A549 (cell line): ENCODE data around the gene TCHP. TPM values are rescaled to one million over a fixed set of nuclear protein-coding genes. Genes with fewer than 3 reads are reported as not detected.

Experiments used
- ATAC-seq, 2 experiments: fragments of 200-7000 bp in 1 of 2; fragments of >200 bp in 1 of 2; cut with Nextera tagmentation in 1 of 2; cut with Tn5 transposase in 1 of 2; 3 replicates each; pipeline versions ENCODE4 v1.8.0 to v1.9.1; 2018 to 2020; ENCODE audit warnings: mild to moderate bottlenecking in 1 of 2, moderate library complexity in 1 of 2
- CTCF ChIA-PET: fragments of 300-600 bp; sonication (Branson Sonifier 250); formaldehyde crosslinking; extraction: SDS; loops from one replicate; lab custom pipeline; 2021; ENCODE audit warnings: antibody characterized with exemption, inconsistent platforms; lab: Yijun Ruan, JAX
- POLR2A ChIA-PET: fragments of 350-600 bp; formaldehyde crosslinking; extraction: SDS; loops from one replicate; lab custom pipeline; 2021; ENCODE audit warnings: antibody characterized with exemption, inconsistent platforms; lab: Yijun Ruan, JAX
- DNase-seq, 2 experiments: peaks; one replicate each; pipeline versions ENCODE4 v3.0.0 to v3.0.0-alpha.2; 2011 to 2016; ENCODE audit warnings: low read depth in 1 of 2, low spot score in 1 of 2
- FAIRE-seq: peaks from 2 replicates; lab custom pipeline; 2011; peaks lifted over from hg19 to GRCh38; lab: Jason Lieb, UNC
- H3K27ac ChIP-seq, 2 experiments: fragments of >200 bp; sonication (Bioruptor Twin); formaldehyde crosslinking; 3 replicates each; pipeline ENCODE4 v1.5.1; 2016 to 2017
- H3K4me1 ChIP-seq: fragments of >200 bp; sonication (Bioruptor Twin); formaldehyde crosslinking; 3 replicates; pipeline ENCODE4 v1.6.1; 2016
- H3K4me2 ChIP-seq: fragments of >200 bp; sonication (Bioruptor Twin); formaldehyde crosslinking; 3 replicates; pipeline ENCODE4 v1.6.1; 2016
- H3K4me3 ChIP-seq: fragments of >200 bp; sonication (Bioruptor Twin); formaldehyde crosslinking; 3 replicates; pipeline ENCODE4 v1.5.1; 2016
- H3K9me3 ChIP-seq: fragments of >200 bp; sonication (Bioruptor Twin); formaldehyde crosslinking; 3 replicates; pipeline ENCODE4 v1.6.1; 2016
- CEBPB ChIP-seq, 2 experiments: fragments of >200 bp in 1 of 2; sonication (Bioruptor Twin) in 1 of 2; formaldehyde crosslinking in 1 of 2; IDR thresholded peaks; 2 replicates each; pipeline ENCODE4 v1.6.1; 2012 to 2016
- CTCF ChIP-seq: fragments of >200 bp; sonication (Bioruptor Twin); formaldehyde crosslinking; IDR thresholded peaks from 3 replicates; pipeline ENCODE4 v1.5.1; 2016
- E2F6 ChIP-seq: IDR thresholded peaks from 2 replicates; pipeline ENCODE4 v1.6.1; 2012; ENCODE audit warnings: low read depth, borderline replicate concordance
- EHF ChIP-seq: fragments of 250-450 bp; sonication (Bioruptor Pico); IDR thresholded peaks from 2 replicates; pipeline ENCODE4 v1.5.0; 2020; ENCODE audit warnings: mild to moderate bottlenecking
- EHMT2 ChIP-seq: fragments of 200-600 bp; sonication (generic); IDR thresholded peaks from 2 replicates; pipeline ENCODE4 v1.6.1; 2016; ENCODE audit warnings: antibody characterized with exemption, low read depth, mild to moderate bottlenecking, moderate library complexity
- EP300 ChIP-seq, 2 experiments: fragments of >200 bp; sonication (Bioruptor Twin); formaldehyde crosslinking; IDR thresholded peaks; 2 replicates in 1 of 2; 3 replicates in 1 of 2; pipeline ENCODE4 v1.6.1; 2016 to 2017
- FOSB ChIP-seq: fragments of 250-450 bp; sonication (Bioruptor Pico); IDR thresholded peaks from 2 replicates; pipeline ENCODE4 v1.5.0; 2020; ENCODE audit warnings: mild to moderate bottlenecking, moderate library complexity
- FOSL2 ChIP-seq, 2 experiments: fragments of 450-650 bp in 1 of 2; fragments of >200 bp in 1 of 2; sonication (Bioruptor Twin) in 1 of 2; formaldehyde crosslinking; IDR thresholded peaks; 2 replicates each; pipeline versions ENCODE4 v1.5.0 to v1.6.1; 2016 to 2020; ENCODE audit warnings: mild to moderate bottlenecking in 1 of 2, moderate library complexity in 1 of 2
- HOXB13 ChIP-seq: fragments of 250-450 bp; sonication (Bioruptor Pico); IDR thresholded peaks from 2 replicates; pipeline ENCODE4 v1.5.0; 2020; ENCODE audit warnings: low read depth, mild to moderate bottlenecking, moderate library complexity
- HOXB5 ChIP-seq: fragments of 250-450 bp; sonication (Bioruptor Pico); IDR thresholded peaks from 2 replicates; pipeline ENCODE4 v1.5.0; 2020; ENCODE audit warnings: mild to moderate bottlenecking, moderate library complexity
- MAFK ChIP-seq: fragments of 450-650 bp; IDR thresholded peaks from 2 replicates; pipeline ENCODE4 v1.6.1; 2014; ENCODE audit not compliant: partially characterized antibody
- MAX ChIP-seq: IDR thresholded peaks from 2 replicates; pipeline ENCODE4 v1.6.1; 2012
- MYC ChIP-seq: IDR thresholded peaks from 2 replicates; pipeline ENCODE4 v1.6.1; 2012; ENCODE audit warnings: mild to moderate bottlenecking, inconsistent platforms, low read length, improper control_type of control experiment, borderline replicate concordance
- NR3C1 ChIP-seq: fragments of >200 bp; sonication (Bioruptor Twin); formaldehyde crosslinking; IDR thresholded peaks from 3 replicates; pipeline ENCODE4 v1.6.1; 2017
- RARB ChIP-seq: fragments of 250-450 bp; sonication (Bioruptor Pico); IDR thresholded peaks from 2 replicates; pipeline ENCODE4 v1.8.0; 2021; ENCODE audit warnings: mild to moderate bottlenecking, moderate library complexity
- REST ChIP-seq: fragments of 200-600 bp; sonication (generic); IDR thresholded peaks from 2 replicates; pipeline ENCODE4 v1.6.1; 2016; ENCODE audit warnings: antibody characterized with exemption, mild to moderate bottlenecking, moderate library complexity
- RFX5 ChIP-seq: fragments of 450-650 bp; IDR thresholded peaks from 2 replicates; pipeline ENCODE4 v1.7.1; 2014; ENCODE audit warnings: antibody characterized with exemption, mild to moderate bottlenecking, moderate library complexity
- SREBF2 ChIP-seq: fragments of 450-650 bp; IDR thresholded peaks from 2 replicates; pipeline ENCODE4 v1.6.1; 2014; ENCODE audit warnings: mild to moderate bottlenecking, moderate library complexity
- TFCP2L1 ChIP-seq: fragments of 250-450 bp; sonication (Bioruptor Pico); IDR thresholded peaks from 2 replicates; pipeline ENCODE4 v1.5.0; 2021; ENCODE audit warnings: mild to moderate bottlenecking
- ZC3H11A ChIP-seq: fragments of 450-650 bp; IDR thresholded peaks from 2 replicates; pipeline ENCODE4 v1.6.1; 2014; ENCODE audit warnings: antibody characterized with exemption, mild to moderate bottlenecking
- WGBS: methylation state at CpG from one replicate; pipeline ENCODE4 v1.1.6; 2017; ENCODE audit errors: missing lambda C conversion rate; 5-methylcytosine and 5-hydroxymethylcytosine counted together
- polyA plus RNA-seq, 4 experiments: library from polyadenylated mRNA; depleted of rRNA in 3 of 4; stranded (reverse); fragments of >200 nt; fragmentation: RNase III in 1 of 4; extraction: RNeasy Plus Mini Kit Qiagen cat#74134 plus additional on column Dnase treatment in 1 of 4; gene quantifications; 2 replicates in 3 of 4; 3 replicates in 1 of 4; pipeline ENCODE4 v1.2.3, GENCODE V29; 2011 to 2017

TCHP gene
- polyA plus RNA-seq, 2 of the 4 experiments (the other 2 are of a cell fraction), result 18.4 to 33.4 TPM

- WGBS, result 30% methylated on average over 10 of the region's 10 CpGs
- DNase-seq (peak in 1 of 2 experiments; percentile 82), FAIRE-seq (no peak), ATAC-seq (peak in 1 of 2 experiments; percentile 37; a peak in 3 of 6 replicates)
- CTCF ChIA-PET, result interaction anchor here (0.6 to 6.9 kb wide), 6 partner anchors 9 to 664 kb away, joined by 3 to 52 read pairs (median 4); no protein-coding TSS in a partner anchor
- POLR2A ChIA-PET, result no interaction called here
- H3K27ac ChIP-seq, result peak overlapping the region in 1 of 2 experiments; percentile 55; a peak in 3 of 6 replicates
- H3K4me2 ChIP-seq, result peak overlapping the region; percentile 53
- TF ChIP-seq EHMT2 (no peak), TFCP2L1 (CRISPR knock-in tag) (no peak), NR3C1 (no peak), FOSL2 (IDR thresholded peaks at IDR 0.05) (no peak), FOSL2 (CRISPR knock-in tag; IDR thresholded peaks at IDR 0.05) (peak; percentile 48; the same call in 1 of the 2 replicates), EP300 (IDR thresholded peaks at IDR 0.05) (no peak), MYC (no peak), CEBPB (IDR thresholded peaks at IDR 0.05) (peak; percentile 39 to 77; a peak in 3 of 4 replicates), MAX (0 out of 2 replicates have a peak, but pooled peaks have one; percentile 17), E2F6 (peak; percentile 32; the same call in 1 of the 2 replicates), FOSB (no peak), EHF (CRISPR knock-in tag) (no peak), HOXB5 (CRISPR knock-in tag) (no peak), REST (no peak), RFX5 (no peak), CTCF (no peak), SREBF2 (no peak), RARB (0 out of 2 replicates have a peak, but pooled peaks have one; percentile 39)
- peaks cover 56% of the 10 kb centered on the region for H3K4me1 ChIP-seq
- H3K9me3 ChIP-seq, result no peaks in the 10 kb centered on the region
- no peak overlapping the region for H3K4me3 ChIP-seq
Observed at GRCh38 chr12:109885616-109886015, 14.5 kb upstream of the TCHP start.

GRCh38 chr12:109888179-109889020 is 11.7 kb upstream of the TCHP start:
- TF ChIP-seq CEBPB (IDR thresholded peaks at IDR 0.05) (peak in 1 of 2 experiments; percentile 45; a peak in 1 of 4 replicates), FOSL2 (IDR thresholded peaks at IDR 0.05) (no peak), FOSL2 (CRISPR knock-in tag; IDR thresholded peaks at IDR 0.05) (peak; percentile 65), HOXB5 (CRISPR knock-in tag) (no peak; the same call in 1 of the 2 replicates), E2F6 (no peak), MAFK (peak; percentile 35), ZC3H11A (no peak), HOXB13 (no peak)
- peaks cover 36% of the 10 kb centered on the region for H3K4me1 ChIP-seq
- peak; percentile 84 to 87 for ATAC-seq
- H3K4me3 ChIP-seq, result no peak overlapping the region
- ChIA-PET CTCF (interaction anchor here (0.6 to 2.0 kb wide), 9 partner anchors 9 to 84 kb away, joined by 3 to 10 read pairs (median 5); partner anchors contain the start of gene TCHP), POLR2A (interaction anchor here (0.5 to 1.2 kb wide), 4 partner anchors 12 to 726 kb away, joined by 3 to 4 read pairs (median 4); partner anchors contain the start of genes TCHP and TCTN1)
- peak; percentile 66 to 85 for DNase-seq
- H3K9me3 ChIP-seq, result no peaks in the 10 kb centered on the region
- H3K27ac ChIP-seq, result peak overlapping the region; percentile 71 to 84
- no peak for FAIRE-seq
- peak overlapping the region; percentile 70 for H3K4me2 ChIP-seq
- WGBS, result 36% methylated on average over 12 of the region's 12 CpGs
